ENCODE measurements around the gene TRIM17.

Gene TRIM17

DNA sequence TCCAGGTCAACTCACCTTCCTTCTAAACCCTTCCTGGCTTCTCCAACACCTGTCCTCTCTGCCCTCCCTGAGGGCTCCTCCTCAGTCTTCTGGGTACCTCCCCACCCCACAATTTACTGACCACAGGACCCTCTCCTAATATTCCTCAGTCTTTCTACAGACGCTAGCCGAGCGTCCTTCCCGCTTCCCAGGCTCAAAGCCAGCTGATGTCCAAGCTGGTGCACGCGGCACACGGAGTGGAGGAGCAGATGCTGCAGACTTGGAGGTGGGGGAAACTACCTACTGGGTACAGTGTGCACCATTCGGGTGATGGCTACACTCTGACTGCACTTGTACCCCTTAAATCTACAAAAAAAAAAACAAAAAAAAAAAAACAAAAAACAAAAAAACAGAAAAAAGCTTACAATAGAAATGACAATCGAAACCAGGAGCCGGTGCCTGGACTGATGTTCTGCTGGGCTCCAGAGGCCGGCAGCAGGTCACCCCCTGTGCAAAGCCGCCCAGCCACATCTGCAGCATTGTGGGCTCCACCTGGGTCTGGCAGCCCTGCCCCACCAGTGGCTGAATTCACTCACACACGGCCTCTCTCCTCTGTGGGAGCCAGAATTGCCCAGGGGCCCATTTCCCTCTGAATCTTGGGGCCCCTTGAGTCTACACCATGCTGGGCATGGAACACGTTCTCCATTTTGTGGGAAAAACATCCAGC is 17.0 kb downstream of the TRIM17 start:
- H3K27me3 Mint-ChIP-seq: no peaks in the 10 kb centered on the region
- H3K4me1 Mint-ChIP-seq (ENCODE audit: low read depth in 2 of 2): peaks cover 53% of the 10 kb centered on the region in 2 donors
- peaks cover 49% of the 10 kb centered on the region for H3K36me3 Mint-ChIP-seq (ENCODE audit: insufficient read depth)
- H3K9me3 Mint-ChIP-seq: no peaks in the 10 kb centered on the region
- ATAC-seq (replicated peaks): no peak
- peak overlapping the region; percentile 30 to 87 for H3K27ac Mint-ChIP-seq
- no peak overlapping the region for H3K4me3 Mint-ChIP-seq
- no peak for DNase-seq

- no peaks in the 10 kb centered on the region for H3K27me3 Mint-ChIP-seq
- ATAC-seq (replicated peaks) (no peak), DNase-seq (no peak)
- no peak overlapping the region for H3K4me3 Mint-ChIP-seq
- peak overlapping the region; percentile 77 to 87 for H3K27ac Mint-ChIP-seq
- H3K4me1 Mint-ChIP-seq (ENCODE audit: low read depth in 2 of 2): peaks cover 46 to 47% of the 10 kb centered on the region in 2 donors
- H3K9me3 Mint-ChIP-seq: no peaks in the 10 kb centered on the region
- H3K36me3 Mint-ChIP-seq (ENCODE audit: insufficient read depth): peaks cover 49% of the 10 kb centered on the region
These were observed 17.8 kb downstream of the TRIM17 start for GRCh38 chr1:228398741-228399461.

DNA sequence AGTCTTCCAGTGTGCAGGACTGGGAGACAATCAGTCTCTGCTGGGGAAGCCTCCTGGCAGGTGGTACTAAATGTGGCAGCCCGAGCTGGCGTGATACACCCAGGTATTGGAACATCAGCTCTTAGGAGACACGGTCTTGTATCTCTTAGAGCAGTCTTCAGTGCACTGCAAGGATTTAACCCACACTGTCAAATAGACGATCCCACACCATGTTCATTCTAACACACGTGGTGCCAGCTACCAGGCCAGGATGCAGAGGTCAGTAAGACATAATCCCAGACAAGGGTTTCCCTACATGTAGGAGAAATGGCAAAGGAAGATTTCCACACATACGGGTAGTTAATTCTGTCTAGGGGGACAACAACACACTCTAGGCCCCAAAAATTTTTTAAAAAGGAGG is 18.7 kb downstream of the TRIM17 start:
- peaks cover 50% of the 10 kb centered on the region for H3K36me3 Mint-ChIP-seq (ENCODE audit: insufficient read depth)
- DNase-seq: no peak

GRCh38 chr1:228396770-228397662 is 19.6 kb downstream of the TRIM17 start:
- H3K36me3 Mint-ChIP-seq (ENCODE audit: insufficient read depth): peaks cover 45% of the 10 kb centered on the region
- peaks cover 30 to 36% of the 10 kb centered on the region in 2 donors for H3K4me1 Mint-ChIP-seq (ENCODE audit: low read depth in 2 of 2)
- DNase-seq (no peak), ATAC-seq (replicated peaks) (no peak)
- peak overlapping the region; percentile 30 to 69 for H3K27ac Mint-ChIP-seq
- H3K9me3 Mint-ChIP-seq: no peaks in the 10 kb centered on the region
- H3K27me3 Mint-ChIP-seq: no peaks in the 10 kb centered on the region
- no peak overlapping the region for H3K4me3 Mint-ChIP-seq

More for the DNA sequence above, 18.7 kb downstream of the TRIM17 start:
- H3K4me3 Mint-ChIP-seq: no peak overlapping the region
- peak overlapping the region; percentile 30 to 69 for H3K27ac Mint-ChIP-seq
- no peaks in the 10 kb centered on the region for H3K27me3 Mint-ChIP-seq
- ATAC-seq (replicated peaks): no peak
- H3K9me3 Mint-ChIP-seq: no peaks in the 10 kb centered on the region
- H3K4me1 Mint-ChIP-seq (ENCODE audit: low read depth in 2 of 2): peaks cover 38 to 42% of the 10 kb centered on the region in 2 donors

DNA sequence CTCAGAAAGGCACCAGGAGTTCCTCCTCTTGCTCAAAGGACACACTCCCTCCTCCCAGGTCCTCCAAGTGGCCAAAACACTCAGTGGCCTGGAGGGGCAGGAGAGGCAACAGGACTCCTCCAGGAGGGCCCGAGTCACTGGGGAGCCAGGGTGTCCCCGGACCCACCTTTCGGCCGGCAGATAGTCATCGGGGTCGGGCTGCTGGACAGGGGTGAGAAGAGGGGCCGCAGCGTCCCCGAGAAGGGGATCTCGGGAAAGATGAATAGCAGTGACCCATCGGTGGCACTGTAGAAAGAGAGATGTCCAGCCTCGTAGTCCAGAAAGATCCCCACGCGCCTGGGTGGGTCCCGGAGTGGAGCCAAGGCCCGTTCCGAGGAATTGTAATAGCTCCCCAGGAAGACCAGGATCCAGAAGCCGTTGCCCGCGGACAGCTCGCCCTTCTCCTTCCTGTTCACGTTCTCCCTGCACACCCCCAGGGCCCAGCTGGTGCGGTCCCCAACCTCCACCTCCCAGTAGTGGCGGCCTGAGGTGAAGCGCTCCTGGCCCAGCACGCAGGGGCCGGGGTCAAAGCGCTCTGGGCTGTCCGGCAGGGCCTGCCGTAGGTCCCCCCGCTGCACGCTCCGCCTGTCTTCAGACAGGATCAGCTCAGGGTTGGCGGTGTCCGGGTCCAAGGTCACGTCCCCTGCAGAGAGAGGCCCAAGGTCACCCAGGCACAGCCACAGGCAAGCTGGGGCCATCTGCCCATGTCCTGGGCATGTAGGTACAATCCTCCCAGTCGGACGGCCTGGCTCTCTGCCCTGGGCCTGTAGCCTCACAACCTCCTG is 21.9 kb downstream of the TRIM17 start:
- H3K27ac Mint-ChIP-seq: peak overlapping the region in 1 of 2 donors; percentile 69

GRCh38 chr1:228393811-228394570 is 22.7 kb downstream of the TRIM17 start:
- Mint-ChIP-seq H3K36me3 (ENCODE audit: insufficient read depth) (peaks cover 25% of the 10 kb centered on the region), H3K4me1 (ENCODE audit: low read depth in 2 of 2) (peaks cover 7 to 14% of the 10 kb centered on the region in 2 donors), H3K27me3 (no peaks in the 10 kb centered on the region), H3K27ac (no peak overlapping the region), H3K4me3 (no peak overlapping the region), H3K9me3 (no peaks in the 10 kb centered on the region)
- DNase-seq: no peak
- ATAC-seq (replicated peaks): no peak

More for the DNA sequence above, 21.9 kb downstream of the TRIM17 start:
- Mint-ChIP-seq H3K4me3 (no peak overlapping the region), H3K27me3 (no peaks in the 10 kb centered on the region), H3K4me1 (ENCODE audit: low read depth in 2 of 2) (peaks cover 10 to 18% of the 10 kb centered on the region in 2 donors), H3K9me3 (no peaks in the 10 kb centered on the region), H3K36me3 (ENCODE audit: insufficient read depth) (peaks cover 27% of the 10 kb centered on the region)
- no peak for DNase-seq
- ATAC-seq (replicated peaks): no peak

GRCh38 chr1:228393268-228393701 is 23.4 kb downstream of the TRIM17 start:
- H3K36me3 Mint-ChIP-seq (ENCODE audit: insufficient read depth): peaks cover 20% of the 10 kb centered on the region
- H3K9me3 Mint-ChIP-seq: no peaks in the 10 kb centered on the region
- H3K4me3 Mint-ChIP-seq: no peak overlapping the region
- DNase-seq (no peak), ATAC-seq (replicated peaks) (no peak)
- H3K27ac Mint-ChIP-seq: no peak overlapping the region
- H3K4me1 Mint-ChIP-seq (ENCODE audit: low read depth in 2 of 2): peaks cover 7 to 14% of the 10 kb centered on the region in 2 donors
- H3K27me3 Mint-ChIP-seq: no peaks in the 10 kb centered on the region

DNA sequence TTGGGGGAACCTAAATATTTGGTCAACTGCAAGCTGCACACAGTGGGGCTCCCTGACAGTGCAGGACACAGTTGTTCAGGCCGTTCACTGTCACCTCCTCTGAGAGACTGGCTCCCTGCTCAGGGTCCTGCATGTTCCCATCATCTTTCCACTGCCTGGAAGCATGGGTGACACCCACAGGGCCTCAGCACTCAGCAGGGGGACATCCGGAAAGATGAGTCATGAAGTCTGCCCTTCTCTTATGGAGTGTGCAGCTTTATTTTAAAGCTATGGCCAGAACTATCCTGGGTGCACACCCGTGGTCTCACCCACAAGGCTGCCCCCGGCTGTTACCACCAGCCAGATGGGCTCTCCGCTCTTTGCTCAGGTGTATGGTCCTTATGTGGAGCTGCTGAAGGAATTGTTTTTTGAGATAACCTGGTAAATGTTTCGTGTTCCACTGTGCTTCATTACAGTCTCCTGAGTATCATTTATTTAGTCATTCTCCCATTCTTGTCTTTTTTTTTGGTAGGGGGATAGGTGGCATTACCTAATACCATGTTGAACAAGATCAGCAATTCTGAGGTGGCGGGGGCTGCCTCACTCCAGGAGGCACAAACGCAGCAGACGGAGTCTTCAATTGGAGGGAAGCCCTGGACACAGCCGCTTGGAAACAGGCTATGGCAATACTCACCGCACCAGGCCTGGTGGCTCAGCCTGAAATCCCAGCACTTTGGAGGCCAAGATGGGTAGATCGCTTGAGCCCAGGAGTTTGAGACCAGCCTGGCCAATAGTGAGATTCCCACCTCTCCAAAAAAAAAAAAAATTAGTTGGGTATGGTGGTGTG is 24.3 kb downstream of the TRIM17 start:
- H3K4me1 Mint-ChIP-seq (ENCODE audit: low read depth in 2 of 2): peaks cover 3 to 10% of the 10 kb centered on the region in 2 donors
- H3K4me3 Mint-ChIP-seq: no peak overlapping the region
- ATAC-seq (replicated peaks) (no peak), DNase-seq (no peak)
- H3K9me3 Mint-ChIP-seq: no peaks in the 10 kb centered on the region
- H3K27me3 Mint-ChIP-seq: no peaks in the 10 kb centered on the region
- peaks cover 20% of the 10 kb centered on the region for H3K36me3 Mint-ChIP-seq (ENCODE audit: insufficient read depth)
- no peak overlapping the region for H3K27ac Mint-ChIP-seq

DNA sequence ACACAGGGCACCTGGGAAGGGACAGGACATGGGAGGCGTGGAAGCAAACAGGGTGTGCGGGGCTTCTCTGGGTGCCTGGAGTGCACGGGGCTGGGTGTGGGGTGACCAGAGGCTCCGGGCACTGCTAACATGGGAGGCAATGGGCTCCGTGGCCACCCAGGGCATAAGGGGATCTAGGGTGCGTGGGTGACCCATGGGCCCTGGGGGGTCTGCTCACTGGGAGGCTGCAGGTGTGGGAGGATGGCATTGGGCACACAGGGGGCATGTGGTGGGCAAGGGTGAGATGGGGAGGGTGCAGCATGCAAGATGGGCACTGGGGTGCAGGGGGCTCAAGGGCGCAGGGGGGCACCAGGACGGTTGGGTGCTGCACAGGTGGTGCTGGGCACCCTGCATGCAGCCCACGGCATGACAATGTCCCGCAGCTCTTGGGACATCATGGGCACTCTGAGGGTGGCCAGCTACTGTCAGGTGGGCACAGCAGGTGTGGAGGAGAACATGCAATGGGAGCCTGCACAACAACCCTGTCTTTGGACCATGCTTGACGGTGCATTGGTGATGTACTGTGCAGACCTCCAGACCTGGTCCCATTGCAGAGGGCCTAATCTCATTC is 25.1 kb downstream of the TRIM17 start:
- Mint-ChIP-seq H3K36me3 (ENCODE audit: insufficient read depth) (peaks cover 19% of the 10 kb centered on the region), H3K27ac (peak overlapping the region in 1 of 2 donors; percentile 60), H3K9me3 (no peaks in the 10 kb centered on the region), H3K27me3 (no peaks in the 10 kb centered on the region), H3K4me3 (peak overlapping the region in 1 of 2 donors; percentile 31), H3K4me1 (ENCODE audit: low read depth in 2 of 2) (peaks cover 2 to 9% of the 10 kb centered on the region in 2 donors)
- ATAC-seq (replicated peaks) (no peak), DNase-seq (no peak)

DNA sequence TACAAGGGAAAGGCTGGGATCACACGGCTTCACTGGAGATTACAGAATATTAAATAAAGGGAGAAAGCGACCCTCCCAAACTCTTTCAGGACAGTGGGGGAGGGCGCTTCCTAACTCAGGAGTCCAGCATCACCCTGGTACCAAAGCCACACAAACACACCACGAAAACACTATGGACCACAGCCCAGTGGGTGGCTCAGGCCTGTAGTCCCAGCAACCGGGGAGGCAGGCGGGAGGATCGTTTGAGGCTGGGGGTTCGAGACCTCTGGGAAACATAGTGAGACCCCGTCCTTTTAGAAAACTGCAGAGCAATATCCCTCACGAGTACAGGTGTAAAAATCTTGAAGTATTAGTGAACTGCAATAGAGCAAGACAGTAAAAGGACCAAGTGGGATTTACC is 26.0 kb downstream of the TRIM17 start:
- no peaks in the 10 kb centered on the region for H3K9me3 Mint-ChIP-seq
- DNase-seq: no peak
- no peak overlapping the region for H3K4me3 Mint-ChIP-seq
- peak overlapping the region in 1 of 2 donors; percentile 60 for H3K27ac Mint-ChIP-seq
- no peak for ATAC-seq (replicated peaks)
- H3K4me1 Mint-ChIP-seq (ENCODE audit: low read depth in 2 of 2): peaks cover 0 to 5% of the 10 kb centered on the region in 2 donors
- no peaks in the 10 kb centered on the region for H3K27me3 Mint-ChIP-seq
- H3K36me3 Mint-ChIP-seq (ENCODE audit: insufficient read depth): peaks cover 11% of the 10 kb centered on the region

GRCh38 chr1:228387321-228387720 is 29.3 kb downstream of the TRIM17 start:
- DNase-seq (no peak), ATAC-seq (replicated peaks) (no peak)
- no peak overlapping the region for H3K4me3 Mint-ChIP-seq

More at GRCh38 chr1:228387321-228387720, 29.3 kb downstream of the TRIM17 start:
- Mint-ChIP-seq H3K4me1 (ENCODE audit: low read depth in 2 of 2) (no peaks in the 10 kb centered on the region), H3K9me3 (no peaks in the 10 kb centered on the region), H3K27ac (no peak overlapping the region), H3K36me3 (ENCODE audit: insufficient read depth) (no peaks in the 10 kb centered on the region), H3K27me3 (peaks cover 5 to 12% of the 10 kb centered on the region in 2 donors)
